ENCODE measurements around the gene NR3C2. TPM values are rescaled to one million over a fixed set of nuclear protein-coding genes. Genes with fewer than 3 reads are reported as not detected.
"Not testable (repeated sequence)": the region's sequence is repeated elsewhere in the genome, so short reads cannot be mapped to it uniquely, and the experiment has no call there.

Gene NR3C2
- polyA plus RNA-seq, 1 of the 3 experiments (the other 2 are of a cell fraction): 0.02 TPM

DNA sequence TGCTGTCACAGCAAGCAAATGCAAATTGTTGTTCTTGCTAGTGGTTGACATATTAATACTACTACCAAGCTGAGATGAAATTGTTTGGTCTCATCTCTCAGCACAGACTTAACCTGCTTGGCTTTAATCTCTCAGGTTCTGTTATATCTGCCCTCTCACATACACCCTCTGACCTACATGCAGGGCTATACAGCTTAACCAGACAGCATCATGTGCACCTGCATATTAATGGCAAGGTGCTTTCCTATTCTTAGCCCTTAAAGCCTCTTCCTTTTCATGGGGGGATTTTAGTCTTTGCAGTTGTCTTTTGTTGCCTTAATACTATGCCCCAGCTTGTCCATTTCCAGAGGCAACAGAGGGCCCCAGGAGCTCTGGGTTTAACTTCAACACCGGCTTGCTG is 114.5 kb downstream of the NR3C2 start:
- 27% methylated on average over 1 of the region's 1 CpG for WGBS (ENCODE audit: low lambda C conversion rate)
- no peaks in the 10 kb centered on the region for H3K9me3 ChIP-seq
- H3K36me3 ChIP-seq (replicated peaks in 1 of 2; ENCODE audit: control insufficient read depth in 1 of 2, insufficient read depth in 2 of 2, low read length in 1 of 2): no peaks in the 10 kb centered on the region
- CTCF ChIA-PET: no interaction called here
- no peak overlapping the region for H2AFZ ChIP-seq (ENCODE audit: low read depth)
- no peaks in the 10 kb centered on the region for H3K27me3 ChIP-seq (ENCODE audit: insufficient read depth)
- no peaks in the 10 kb centered on the region for H4K20me1 ChIP-seq (ENCODE audit: insufficient read depth)
- POLR2A ChIA-PET: no interaction called here
- H3K4me3 ChIP-seq (ENCODE audit: low read depth in 2 of 2, low read length in 1 of 2): no peak overlapping the region
- no peaks in the 10 kb centered on the region for H3K9me2 ChIP-seq
- DNase-seq: no peak
- H3K4me2 ChIP-seq: no peak overlapping the region
- H3K9ac ChIP-seq: no peak overlapping the region
- H3F3A ChIP-seq (replicated peaks; ENCODE audit: insufficient read depth): no peaks in the 10 kb centered on the region
- no peak overlapping the region for H3K27ac ChIP-seq (ENCODE audit: low read depth in 2 of 2, low read length in 1 of 2)
- TF ChIP-seq, protein P1, sequence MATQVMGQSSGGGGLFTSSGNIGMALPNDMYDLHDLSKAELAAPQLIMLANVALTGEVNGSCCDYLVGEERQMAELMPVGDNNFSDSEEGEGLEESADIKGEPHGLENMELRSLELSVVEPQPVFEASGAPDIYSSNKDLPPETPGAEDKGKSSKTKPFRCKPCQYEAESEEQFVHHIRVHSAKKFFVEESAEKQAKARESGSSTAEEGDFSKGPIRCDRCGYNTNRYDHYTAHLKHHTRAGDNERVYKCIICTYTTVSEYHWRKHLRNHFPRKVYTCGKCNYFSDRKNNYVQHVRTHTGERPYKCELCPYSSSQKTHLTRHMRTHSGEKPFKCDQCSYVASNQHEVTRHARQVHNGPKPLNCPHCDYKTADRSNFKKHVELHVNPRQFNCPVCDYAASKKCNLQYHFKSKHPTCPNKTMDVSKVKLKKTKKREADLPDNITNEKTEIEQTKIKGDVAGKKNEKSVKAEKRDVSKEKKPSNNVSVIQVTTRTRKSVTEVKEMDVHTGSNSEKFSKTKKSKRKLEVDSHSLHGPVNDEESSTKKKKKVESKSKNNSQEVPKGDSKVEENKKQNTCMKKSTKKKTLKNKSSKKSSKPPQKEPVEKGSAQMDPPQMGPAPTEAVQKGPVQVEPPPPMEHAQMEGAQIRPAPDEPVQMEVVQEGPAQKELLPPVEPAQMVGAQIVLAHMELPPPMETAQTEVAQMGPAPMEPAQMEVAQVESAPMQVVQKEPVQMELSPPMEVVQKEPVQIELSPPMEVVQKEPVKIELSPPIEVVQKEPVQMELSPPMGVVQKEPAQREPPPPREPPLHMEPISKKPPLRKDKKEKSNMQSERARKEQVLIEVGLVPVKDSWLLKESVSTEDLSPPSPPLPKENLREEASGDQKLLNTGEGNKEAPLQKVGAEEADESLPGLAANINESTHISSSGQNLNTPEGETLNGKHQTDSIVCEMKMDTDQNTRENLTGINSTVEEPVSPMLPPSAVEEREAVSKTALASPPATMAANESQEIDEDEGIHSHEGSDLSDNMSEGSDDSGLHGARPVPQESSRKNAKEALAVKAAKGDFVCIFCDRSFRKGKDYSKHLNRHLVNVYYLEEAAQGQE (IDR thresholded peaks at IDR 0.05; ENCODE audit: low read depth, low read length): no peak
- no peak for TF ChIP-seq RAD21 (IDR thresholded peaks at IDR 0.05; ENCODE audit: low read length)
- no peak for TF ChIP-seq CHD2 (IDR thresholded peaks at IDR 0.05; ENCODE audit: low read length, partially characterized antibody)
- TF ChIP-seq TCF12 (IDR thresholded peaks at IDR 0.05): no peak
- no peak for TF ChIP-seq POLR2AphosphoS5 (IDR thresholded peaks at IDR 0.05; ENCODE audit: low read depth, low read length)
- H3K4me1 ChIP-seq (ENCODE audit: control insufficient read depth in 1 of 2, insufficient read depth in 2 of 2, low read depth in 1 of 2, low read length in 1 of 2): no peaks in the 10 kb centered on the region
- no peaks in the 10 kb centered on the region for H3K79me2 ChIP-seq (ENCODE audit: insufficient read depth)

DNA sequence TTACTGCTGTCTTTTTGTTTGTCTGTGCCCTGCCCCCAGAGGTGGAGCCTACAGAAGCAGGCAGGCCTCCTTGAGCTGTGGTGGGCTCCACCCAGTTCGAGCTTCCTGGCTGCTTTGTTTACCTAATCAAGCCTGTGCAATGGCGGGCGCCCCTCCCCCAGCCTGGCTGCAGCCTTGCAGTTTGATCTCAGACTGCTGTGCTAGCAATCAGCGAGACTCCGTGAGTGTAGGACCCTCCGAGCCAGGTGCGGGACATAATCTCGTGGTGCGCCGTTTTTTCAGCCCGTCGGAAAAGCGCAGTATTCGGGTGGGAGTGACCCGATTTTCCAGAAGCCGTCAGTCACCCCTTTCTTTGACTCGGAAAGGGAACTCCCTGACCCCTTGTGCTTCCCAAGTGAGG is 118.9 kb downstream of the NR3C2 start:
- CTCF ChIA-PET; DNase-seq; H3K9ac ChIP-seq; POLR2A ChIA-PET; H2AFZ ChIP-seq (ENCODE audit: low read depth); H4K20me1 ChIP-seq (ENCODE audit: insufficient read depth); H3K4me3 ChIP-seq (ENCODE audit: low read depth in 2 of 2, low read length in 1 of 2); H3K36me3 ChIP-seq (replicated peaks in 1 of 2; ENCODE audit: control insufficient read depth in 1 of 2, insufficient read depth in 2 of 2, low read length in 1 of 2); H3K9me3 ChIP-seq; H3K4me1 ChIP-seq (ENCODE audit: control insufficient read depth in 1 of 2, insufficient read depth in 2 of 2, low read depth in 1 of 2, low read length in 1 of 2); H3K4me2 ChIP-seq; H3F3A ChIP-seq (replicated peaks; ENCODE audit: insufficient read depth); H3K27me3 ChIP-seq (ENCODE audit: insufficient read depth); H3K9me2 ChIP-seq; H3K79me2 ChIP-seq (ENCODE audit: insufficient read depth); H3K27ac ChIP-seq (ENCODE audit: low read depth in 2 of 2, low read length in 1 of 2): not testable (repeated sequence)
- 37% methylated on average over 12 of the region's 17 CpGs for WGBS (ENCODE audit: low lambda C conversion rate)

DNA sequence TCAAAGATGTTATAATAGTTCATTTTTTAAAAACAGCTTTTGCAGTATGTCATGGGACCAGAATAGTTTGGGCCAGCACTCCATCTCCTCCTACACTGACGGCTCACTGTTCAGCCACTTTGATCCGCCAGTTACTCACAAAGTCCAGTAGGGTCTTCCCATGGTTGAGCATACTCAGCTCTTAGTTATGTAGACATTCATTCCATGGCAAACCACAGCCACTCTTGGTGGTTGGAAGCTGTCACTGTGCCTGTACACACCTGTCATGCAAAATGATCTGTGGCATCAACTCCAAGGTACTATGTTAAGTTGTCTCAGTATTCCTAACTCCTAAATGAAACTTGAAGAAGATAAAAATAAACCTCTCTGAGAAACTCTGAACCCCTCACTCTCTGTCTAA is 127.2 kb downstream of the NR3C2 start:
- Histone ChIP-seq H3K9me3 (no peaks in the 10 kb centered on the region), H3K4me1 (ENCODE audit: control insufficient read depth in 1 of 2, insufficient read depth in 2 of 2, low read depth in 1 of 2, low read length in 1 of 2) (no peaks in the 10 kb centered on the region), H3K4me3 (ENCODE audit: low read depth in 2 of 2, low read length in 1 of 2) (no peak overlapping the region), H3K36me3 (replicated peaks in 1 of 2; ENCODE audit: control insufficient read depth in 1 of 2, insufficient read depth in 2 of 2, low read length in 1 of 2) (no peaks in the 10 kb centered on the region), H3F3A (replicated peaks; ENCODE audit: insufficient read depth) (no peaks in the 10 kb centered on the region), H3K4me2 (no peak overlapping the region), H4K20me1 (ENCODE audit: insufficient read depth) (no peaks in the 10 kb centered on the region), H3K27ac (ENCODE audit: low read depth in 2 of 2, low read length in 1 of 2) (no peak overlapping the region), H2AFZ (ENCODE audit: low read depth) (no peak overlapping the region), H3K79me2 (ENCODE audit: insufficient read depth) (no peaks in the 10 kb centered on the region), H3K9ac (no peak overlapping the region), H3K27me3 (ENCODE audit: insufficient read depth) (no peaks in the 10 kb centered on the region), H3K9me2 (no peaks in the 10 kb centered on the region)
- TF ChIP-seq FOXM1 (IDR thresholded peaks at IDR 0.05; ENCODE audit: low read depth) (no peak), RCOR1 (IDR thresholded peaks at IDR 0.05; ENCODE audit: low read length) (no peak)
- TF ChIP-seq, protein P2, sequence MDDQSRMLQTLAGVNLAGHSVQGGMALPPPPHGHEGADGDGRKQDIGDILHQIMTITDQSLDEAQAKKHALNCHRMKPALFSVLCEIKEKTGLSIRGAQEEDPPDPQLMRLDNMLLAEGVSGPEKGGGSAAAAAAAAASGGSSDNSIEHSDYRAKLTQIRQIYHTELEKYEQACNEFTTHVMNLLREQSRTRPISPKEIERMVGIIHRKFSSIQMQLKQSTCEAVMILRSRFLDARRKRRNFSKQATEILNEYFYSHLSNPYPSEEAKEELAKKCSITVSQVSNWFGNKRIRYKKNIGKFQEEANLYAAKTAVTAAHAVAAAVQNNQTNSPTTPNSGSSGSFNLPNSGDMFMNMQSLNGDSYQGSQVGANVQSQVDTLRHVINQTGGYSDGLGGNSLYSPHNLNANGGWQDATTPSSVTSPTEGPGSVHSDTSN (IDR thresholded peaks at IDR 0.05): peak; percentile 57
- TF ChIP-seq, protein P3, sequence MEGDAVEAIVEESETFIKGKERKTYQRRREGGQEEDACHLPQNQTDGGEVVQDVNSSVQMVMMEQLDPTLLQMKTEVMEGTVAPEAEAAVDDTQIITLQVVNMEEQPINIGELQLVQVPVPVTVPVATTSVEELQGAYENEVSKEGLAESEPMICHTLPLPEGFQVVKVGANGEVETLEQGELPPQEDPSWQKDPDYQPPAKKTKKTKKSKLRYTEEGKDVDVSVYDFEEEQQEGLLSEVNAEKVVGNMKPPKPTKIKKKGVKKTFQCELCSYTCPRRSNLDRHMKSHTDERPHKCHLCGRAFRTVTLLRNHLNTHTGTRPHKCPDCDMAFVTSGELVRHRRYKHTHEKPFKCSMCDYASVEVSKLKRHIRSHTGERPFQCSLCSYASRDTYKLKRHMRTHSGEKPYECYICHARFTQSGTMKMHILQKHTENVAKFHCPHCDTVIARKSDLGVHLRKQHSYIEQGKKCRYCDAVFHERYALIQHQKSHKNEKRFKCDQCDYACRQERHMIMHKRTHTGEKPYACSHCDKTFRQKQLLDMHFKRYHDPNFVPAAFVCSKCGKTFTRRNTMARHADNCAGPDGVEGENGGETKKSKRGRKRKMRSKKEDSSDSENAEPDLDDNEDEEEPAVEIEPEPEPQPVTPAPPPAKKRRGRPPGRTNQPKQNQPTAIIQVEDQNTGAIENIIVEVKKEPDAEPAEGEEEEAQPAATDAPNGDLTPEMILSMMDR (IDR thresholded peaks at IDR 0.05): no peak
- no peak for DNase-seq
- ChIA-PET POLR2A (no interaction called here), CTCF (no interaction called here)
- WGBS (ENCODE audit: low lambda C conversion rate): 50% methylated on average over 2 of the region's 2 CpGs

Data from SK-N-SH (cell line).